Measurements from ENCODE around the gene TCF25. TPM values are rescaled to one million over a fixed set of nuclear protein-coding genes. Genes with fewer than 3 reads are reported as not detected.

Gene TCF25
- total RNA-seq, 4 donors from 2014 or later, result 132 to 197 (median 147) TPM

DNA sequence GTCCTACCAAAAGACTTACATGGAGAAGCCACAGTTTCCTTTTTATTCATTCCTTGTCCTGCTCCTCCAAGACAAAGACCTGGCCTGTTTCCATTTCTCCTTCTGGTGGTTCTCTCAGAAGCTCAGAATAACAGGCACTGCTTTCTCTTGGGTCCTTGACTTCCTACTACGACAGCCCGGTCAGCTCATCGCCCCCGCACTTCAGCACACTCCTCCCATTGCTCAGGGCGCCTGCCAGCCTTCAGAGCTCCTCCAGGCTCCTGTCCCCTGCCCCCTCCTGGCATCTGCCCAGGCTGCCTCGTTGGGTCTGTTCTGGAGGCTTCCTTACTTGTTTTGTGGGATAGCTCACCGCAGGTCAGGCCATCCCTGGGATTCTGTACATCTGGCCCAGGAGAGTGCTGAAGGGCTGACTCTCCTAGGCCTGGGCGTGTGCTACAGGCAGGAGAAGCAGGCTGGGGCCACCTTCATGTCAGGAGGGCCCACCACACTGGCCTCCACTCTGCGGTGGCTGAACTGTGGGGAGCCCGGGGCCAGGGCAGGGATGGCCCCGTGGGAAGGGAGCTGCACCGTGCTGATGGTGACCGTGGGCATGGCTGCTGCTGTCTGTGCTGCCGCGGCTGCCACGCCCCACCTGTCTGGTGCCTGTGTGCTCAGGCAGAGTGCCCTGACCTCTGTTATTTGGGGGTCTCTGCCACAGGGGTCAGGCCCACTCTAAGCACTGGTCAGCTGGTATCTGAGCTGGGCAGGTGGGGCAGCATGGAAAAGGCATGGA, 17.7 kb downstream of the TCF25 start:
- TF ChIP-seq, protein P1, sequence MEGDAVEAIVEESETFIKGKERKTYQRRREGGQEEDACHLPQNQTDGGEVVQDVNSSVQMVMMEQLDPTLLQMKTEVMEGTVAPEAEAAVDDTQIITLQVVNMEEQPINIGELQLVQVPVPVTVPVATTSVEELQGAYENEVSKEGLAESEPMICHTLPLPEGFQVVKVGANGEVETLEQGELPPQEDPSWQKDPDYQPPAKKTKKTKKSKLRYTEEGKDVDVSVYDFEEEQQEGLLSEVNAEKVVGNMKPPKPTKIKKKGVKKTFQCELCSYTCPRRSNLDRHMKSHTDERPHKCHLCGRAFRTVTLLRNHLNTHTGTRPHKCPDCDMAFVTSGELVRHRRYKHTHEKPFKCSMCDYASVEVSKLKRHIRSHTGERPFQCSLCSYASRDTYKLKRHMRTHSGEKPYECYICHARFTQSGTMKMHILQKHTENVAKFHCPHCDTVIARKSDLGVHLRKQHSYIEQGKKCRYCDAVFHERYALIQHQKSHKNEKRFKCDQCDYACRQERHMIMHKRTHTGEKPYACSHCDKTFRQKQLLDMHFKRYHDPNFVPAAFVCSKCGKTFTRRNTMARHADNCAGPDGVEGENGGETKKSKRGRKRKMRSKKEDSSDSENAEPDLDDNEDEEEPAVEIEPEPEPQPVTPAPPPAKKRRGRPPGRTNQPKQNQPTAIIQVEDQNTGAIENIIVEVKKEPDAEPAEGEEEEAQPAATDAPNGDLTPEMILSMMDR (IDR thresholded peaks at IDR 0.05), result no peak
- TF ChIP-seq POLR2A (IDR thresholded peaks at IDR 0.05), result no peak
- H3K4me3 ChIP-seq (ENCODE audit: low read depth, poor library complexity, severe bottlenecking), result no peak overlapping the region
- no peak for DNase-seq (ENCODE audit: low spot score in 2 of 2)
- 83 to 86% methylated on average over 13 to 16 of the region's 16 CpGs for WGBS, 2 donors
- intact Hi-C loops (cut with DNase I; ENCODE audit: low total_unique reads), result no loop called here

DNA sequence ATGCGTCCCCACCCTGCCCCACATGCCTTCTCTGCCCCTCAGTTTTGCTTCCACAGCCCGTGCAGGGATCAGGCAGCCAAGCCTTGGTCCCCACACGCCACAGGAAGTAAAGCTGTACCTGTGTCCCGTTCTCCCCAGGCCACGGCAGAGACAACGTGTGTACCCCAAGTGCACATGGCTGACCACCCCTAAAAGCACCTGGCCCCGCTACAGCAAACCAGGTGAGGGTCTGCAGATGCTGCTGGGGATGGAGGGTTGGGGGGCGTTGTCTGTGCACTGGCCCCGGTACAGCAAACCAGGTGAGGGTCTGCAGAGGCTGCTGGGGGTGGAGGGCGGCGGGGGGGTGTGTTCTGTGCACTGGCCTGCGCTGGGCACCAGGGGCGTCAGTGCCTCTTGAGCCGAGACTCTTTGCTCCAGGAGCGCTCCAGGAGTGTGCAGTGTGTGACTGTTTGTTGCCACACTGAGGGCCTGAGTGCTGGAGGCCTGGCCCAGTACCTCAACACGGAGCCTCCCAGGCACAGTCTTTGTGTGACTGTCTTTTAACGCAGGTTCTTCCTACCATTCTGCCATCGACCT, 18.8 kb downstream of the TCF25 start:
- TF ChIP-seq POLR2A (IDR thresholded peaks at IDR 0.05), result no peak
- TF ChIP-seq, protein P1 (IDR thresholded peaks at IDR 0.05), result no peak
- DNase-seq (ENCODE audit: low spot score in 2 of 2), result no peak
- H3K4me3 ChIP-seq (ENCODE audit: low read depth, poor library complexity, severe bottlenecking), result no peak overlapping the region
- intact Hi-C loops (cut with DNase I; ENCODE audit: low total_unique reads), result no loop called here
- 91% methylated on average over 14 to 18 of the region's 18 CpGs for WGBS, 2 donors

DNA sequence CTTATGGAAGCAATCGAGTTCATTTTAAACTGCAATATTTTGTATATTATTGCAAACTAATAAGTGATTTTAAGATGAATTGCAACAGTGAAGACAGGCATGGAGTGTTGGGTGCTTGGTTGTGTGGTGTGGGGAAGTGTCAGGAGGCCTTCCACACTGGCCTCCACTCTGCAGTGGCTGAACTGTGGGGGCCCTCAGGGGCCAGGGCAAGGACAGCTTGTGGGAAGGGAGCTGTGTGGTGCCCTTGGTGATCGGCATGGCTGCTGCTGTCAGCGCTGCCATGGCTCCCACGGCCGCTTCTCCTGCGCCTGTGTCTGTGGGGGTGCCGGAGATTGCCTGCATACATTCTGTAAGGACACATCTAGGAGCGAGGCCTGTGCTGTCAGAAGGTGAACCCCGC, 19.2 kb downstream of the TCF25 start:
- 94 to 97% methylated on average over 9 of the region's 9 CpGs for WGBS, 2 donors

DNA sequence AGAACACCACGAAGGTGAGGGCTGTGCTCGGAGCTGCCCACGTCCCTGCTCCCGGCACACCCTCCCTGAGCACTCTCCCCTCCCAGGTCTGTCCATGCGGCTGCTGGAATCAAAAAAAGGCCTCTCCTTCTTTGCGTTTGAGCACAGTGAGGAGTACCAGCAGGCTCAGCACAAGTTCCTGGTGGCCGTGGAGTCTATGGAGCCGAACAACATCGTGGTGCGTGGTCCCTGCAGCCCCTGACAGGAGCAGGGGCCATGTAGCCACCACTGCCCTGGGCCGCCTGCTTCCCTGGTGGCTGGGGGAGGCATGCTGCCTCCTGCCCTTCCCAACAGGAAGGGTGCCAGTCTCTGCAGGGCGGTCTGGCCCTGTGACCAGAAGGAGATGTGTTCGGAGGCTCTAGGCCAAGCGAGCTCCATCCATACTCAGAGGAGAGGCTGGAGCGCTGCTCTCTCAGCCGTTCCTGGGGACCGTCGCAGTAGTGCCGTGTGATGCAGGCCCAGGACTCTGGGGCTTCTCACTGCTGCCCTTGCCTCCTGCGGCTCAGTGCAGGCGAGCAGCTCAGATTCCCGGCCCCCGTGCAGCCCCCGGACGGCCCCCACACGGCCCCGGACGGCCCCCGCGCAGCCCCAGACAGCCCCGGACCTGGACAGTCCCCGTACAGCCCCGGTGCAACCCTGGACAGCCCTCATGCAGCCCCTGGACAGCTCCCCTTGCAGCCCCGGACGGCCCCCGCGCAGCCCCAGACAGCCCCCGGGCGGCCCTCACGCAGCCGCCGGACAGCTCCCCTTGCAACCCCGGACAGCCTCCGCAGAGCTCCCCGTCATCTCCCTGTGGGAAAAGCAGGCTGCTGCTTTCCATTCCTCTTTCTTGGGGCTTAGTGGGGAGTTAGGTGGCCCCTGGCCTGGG, 20.5 kb downstream of the TCF25 start:
- DNase-seq (ENCODE audit: low spot score in 2 of 2), result no peak
- 90 to 94% methylated on average over 26 to 42 of the region's 45 CpGs for WGBS, 2 donors
- intact Hi-C loops (cut with DNase I; ENCODE audit: low total_unique reads), result no loop called here
- no peak for TF ChIP-seq POLR2A (IDR thresholded peaks at IDR 0.05)
- H3K4me3 ChIP-seq (ENCODE audit: low read depth, poor library complexity, severe bottlenecking), result no peak overlapping the region

More for the DNA sequence above, 19.2 kb downstream of the TCF25 start:
- no peak for DNase-seq (ENCODE audit: low spot score in 2 of 2)
- no peak overlapping the region for H3K4me3 ChIP-seq (ENCODE audit: low read depth, poor library complexity, severe bottlenecking)
- TF ChIP-seq POLR2A (IDR thresholded peaks at IDR 0.05), result no peak
- TF ChIP-seq, protein P1 (IDR thresholded peaks at IDR 0.05), result no peak
- intact Hi-C loops (cut with DNase I; ENCODE audit: low total_unique reads), result no loop called here

DNA sequence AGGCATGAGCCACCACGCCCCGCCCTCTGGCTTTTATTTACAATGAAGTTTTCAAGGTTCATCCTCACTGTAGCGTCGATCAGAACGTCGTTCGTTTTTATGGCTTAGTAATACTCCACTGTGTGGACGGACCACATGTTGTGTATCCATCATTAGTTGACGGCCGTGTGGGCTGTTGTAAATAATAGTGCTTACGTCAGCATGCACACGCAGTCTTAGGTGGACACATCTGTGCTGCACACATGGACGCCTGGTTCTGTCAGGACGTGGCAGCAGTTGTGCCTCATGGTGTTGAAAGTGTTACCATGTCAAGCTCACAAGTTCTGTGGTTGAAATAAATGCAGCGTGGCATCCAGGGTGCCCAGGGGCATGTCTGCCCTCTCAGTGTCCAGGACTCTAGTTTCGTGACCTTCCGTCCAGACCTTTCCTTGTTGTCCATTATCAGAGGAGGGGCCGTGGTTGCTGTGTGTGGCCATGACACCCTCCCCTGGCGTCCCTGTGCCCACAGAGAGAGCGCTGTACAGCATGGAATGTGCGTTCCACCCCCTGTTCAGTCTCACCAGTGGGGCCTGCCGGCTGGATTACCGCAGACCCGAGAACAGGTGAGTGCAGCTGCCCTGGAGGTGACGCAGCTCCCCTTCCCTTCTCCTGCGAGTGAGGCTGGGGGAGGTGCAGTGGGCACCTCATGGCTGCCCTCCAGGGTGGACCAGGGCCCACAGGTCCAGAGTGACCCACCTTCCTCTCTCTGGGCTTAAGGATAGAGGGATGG, 22.3 kb downstream of the TCF25 start:
- TF ChIP-seq, protein P1 (IDR thresholded peaks at IDR 0.05), result no peak
- TF ChIP-seq POLR2A (IDR thresholded peaks at IDR 0.05), result no peak
- WGBS, 2 donors, result 89 to 92% methylated on average over 21 to 25 of the region's 26 CpGs
- intact Hi-C loops (cut with DNase I; ENCODE audit: low total_unique reads), result no loop called here
- no peak overlapping the region for H3K4me3 ChIP-seq (ENCODE audit: low read depth, poor library complexity, severe bottlenecking)
- no peak for DNase-seq (ENCODE audit: low spot score in 2 of 2)
